Duodenal mucosa (tissue), 2 donors: Measurements from ENCODE around the gene PHKA2.
"Not testable (repeated sequence)": the region's sequence is repeated elsewhere in the genome, so short reads cannot be mapped to it uniquely, and the experiment has no call there.

Experiments
- H3K27ac ChIP-seq: one replicate; pipeline ENCODE4 v1.7.0; 2013; ENCODE audit warnings: low read depth, low read length
- H3K27me3 ChIP-seq, 2 donors: one replicate each; pipeline ENCODE4 v1.7.0; 2013; ENCODE audit warnings: low read length in 2 of 2, control low read depth in 1 of 2; ENCODE audit not compliant: insufficient read depth in 2 of 2, control insufficient read depth in 1 of 2
- H3K36me3 ChIP-seq, 2 donors: one replicate each; pipeline ENCODE4 v1.7.0; 2013; ENCODE audit warnings: low read length in 2 of 2, control low read depth in 1 of 2; ENCODE audit not compliant: insufficient read depth in 2 of 2, control insufficient read depth in 1 of 2
- H3K4me1 ChIP-seq, 2 donors: one replicate each; pipeline ENCODE4 v1.7.0; 2013; ENCODE audit warnings: low read length in 2 of 2, control low read depth in 1 of 2; ENCODE audit not compliant: insufficient read depth in 2 of 2, control insufficient read depth in 1 of 2
- H3K4me3 ChIP-seq, 2 donors: one replicate each; pipeline ENCODE4 v1.7.0; 2013; ENCODE audit warnings: low read length in 2 of 2, low read depth in 1 of 2
- H3K9ac ChIP-seq, 2 donors: one replicate each; pipeline ENCODE4 v1.7.0; 2013; ENCODE audit warnings: low read length in 2 of 2, low read depth in 1 of 2
- H3K9me3 ChIP-seq, 2 donors: one replicate each; pipeline ENCODE4 v1.7.0; 2013; ENCODE audit warnings: low read length in 2 of 2, control low read depth in 1 of 2; ENCODE audit not compliant: control insufficient read depth in 1 of 2

PHKA2 gene

GRCh38 chrX:18983666-18984380 is at the start of gene PHKA2:
TSS of gene PHKA2 (minus strand) at chrX:18984114. CDS start at chrX:18983932, 182 bp downstream.
- peak within 1 kb of the TSS; percentile 79 to 80 for H3K4me3 ChIP-seq
- H3K4me1 ChIP-seq = peaks cover 6 to 24% of the 10 kb centered on the region in 2 donors
- H3K27me3 ChIP-seq = no peaks in the 10 kb centered on the region
- H3K27ac ChIP-seq = peak within 1 kb of the TSS; percentile 83
- no peaks in the 10 kb centered on the region for H3K9me3 ChIP-seq
- H3K36me3 ChIP-seq = no peaks in the 10 kb centered on the region
- peak within 1 kb of the TSS; percentile 63 to 68 for H3K9ac ChIP-seq

GRCh38 chrX:19030805-19031204 is 46.9 kb upstream of the PHKA2 start:
- Histone ChIP-seq H3K4me1 (no peaks in the 10 kb centered on the region), H3K27me3 (no peaks in the 10 kb centered on the region), H3K9me3 (no peaks in the 10 kb centered on the region), H3K9ac (no peak overlapping the region), H3K4me3 (no peak overlapping the region), H3K27ac (no peak overlapping the region), H3K36me3 (no peaks in the 10 kb centered on the region)

- Histone ChIP-seq H3K36me3 (no peaks in the 10 kb centered on the region), H3K9ac (no peak overlapping the region), H3K4me1 (no peaks in the 10 kb centered on the region), H3K4me3 (no peak overlapping the region), H3K27ac (no peak overlapping the region), H3K27me3 (no peaks in the 10 kb centered on the region), H3K9me3 (no peaks in the 10 kb centered on the region)
Measured at GRCh38 chrX:19028560-19028959, 44.6 kb upstream of the PHKA2 start.

- no peak overlapping the region for H3K27ac ChIP-seq
- no peaks in the 10 kb centered on the region for H3K36me3 ChIP-seq
- H3K9me3 ChIP-seq = no peaks in the 10 kb centered on the region
- H3K4me3 ChIP-seq = no peak overlapping the region
- no peaks in the 10 kb centered on the region for H3K27me3 ChIP-seq
- no peaks in the 10 kb centered on the region for H3K4me1 ChIP-seq
- H3K9ac ChIP-seq = no peak overlapping the region
Measured at GRCh38 chrX:19024366-19024765, 40.5 kb upstream of the PHKA2 start.

GRCh38 chrX:19019996-19020395 is 36.1 kb upstream of the PHKA2 start:
- Histone ChIP-seq H3K36me3 (no peaks in the 10 kb centered on the region), H3K4me3 (no peak overlapping the region), H3K9me3 (no peaks in the 10 kb centered on the region), H3K9ac (no peak overlapping the region), H3K4me1 (no peaks in the 10 kb centered on the region), H3K27ac (no peak overlapping the region), H3K27me3 (no peaks in the 10 kb centered on the region)

GRCh38 chrX:19017271-19017670 is 33.4 kb upstream of the PHKA2 start:
- no peak overlapping the region for H3K4me3 ChIP-seq
- no peak overlapping the region for H3K9ac ChIP-seq
- no peaks in the 10 kb centered on the region for H3K27me3 ChIP-seq
- H3K36me3 ChIP-seq = no peaks in the 10 kb centered on the region
- no peaks in the 10 kb centered on the region for H3K4me1 ChIP-seq
- H3K9me3 ChIP-seq = no peaks in the 10 kb centered on the region
- no peak overlapping the region for H3K27ac ChIP-seq

- not testable (repeated sequence) for H3K4me3 ChIP-seq, H3K36me3 ChIP-seq, H3K27me3 ChIP-seq, H3K9me3 ChIP-seq, H3K9ac ChIP-seq, H3K4me1 ChIP-seq, H3K27ac ChIP-seq
Measured at GRCh38 chrX:19016614-19017013, 32.7 kb upstream of the PHKA2 start.

GRCh38 chrX:19007868-19008267 is 24.0 kb upstream of the PHKA2 start:
- H3K9ac ChIP-seq = no peak overlapping the region
- no peaks in the 10 kb centered on the region for H3K9me3 ChIP-seq
- no peak overlapping the region for H3K4me3 ChIP-seq
- H3K27me3 ChIP-seq = no peaks in the 10 kb centered on the region
- H3K27ac ChIP-seq = no peak overlapping the region
- H3K36me3 ChIP-seq = no peaks in the 10 kb centered on the region
- no peaks in the 10 kb centered on the region for H3K4me1 ChIP-seq

- Histone ChIP-seq H3K27me3 (no peaks in the 10 kb centered on the region), H3K4me3 (no peak overlapping the region), H3K27ac (no peak overlapping the region), H3K9ac (no peak overlapping the region), H3K9me3 (no peaks in the 10 kb centered on the region), H3K4me1 (no peaks in the 10 kb centered on the region), H3K36me3 (no peaks in the 10 kb centered on the region)
Measured at GRCh38 chrX:19007011-19007410, 23.1 kb upstream of the PHKA2 start.

- Histone ChIP-seq H3K9ac (no peak overlapping the region), H3K36me3 (no peaks in the 10 kb centered on the region), H3K27ac (no peak overlapping the region), H3K4me1 (no peaks in the 10 kb centered on the region), H3K4me3 (no peak overlapping the region), H3K9me3 (no peaks in the 10 kb centered on the region), H3K27me3 (no peaks in the 10 kb centered on the region)
Measured at GRCh38 chrX:19005909-19006308, 22.0 kb upstream of the PHKA2 start.
